HCT116 (cell line): ENCODE results near the gene MSMP.

Experiments
- ATF3 ChIP-seq: IDR thresholded peaks from 2 replicates; pipeline ENCODE4 v1.6.1; 2012
- CTCF ChIP-seq, 3 experiments: fragments of 200-600 bp in 1 of 3; sonication (generic) in 1 of 3; IDR thresholded peaks in 2 of 3; conservative IDR thresholded peaks in 1 of 3; 2 replicates each; pipeline ENCODE4 v1.5.1; 2012 to 2017; ENCODE audit warnings: low read depth in 2 of 3, low read length in 2 of 3, antibody characterized with exemption in 1 of 3, borderline replicate concordance in 1 of 3, control low read depth in 1 of 3, mild to moderate bottlenecking in 1 of 3, mixed read lengths in 1 of 3, mixed run types in 1 of 3, moderate library complexity in 1 of 3; ENCODE audit not compliant: insufficient read depth in 1 of 3
- ELF1 ChIP-seq: IDR thresholded peaks from 2 replicates; pipeline ENCODE4 v1.6.1; 2012; ENCODE audit warnings: low read depth, borderline replicate concordance
- EZH2phosphoT487 ChIP-seq: fragments of 200-600 bp; IDR thresholded peaks from 2 replicates; pipeline ENCODE4 v1.6.1; 2018; ENCODE audit warnings: antibody characterized with exemption, borderline replicate concordance
- SIN3A ChIP-seq: IDR thresholded peaks from 2 replicates; pipeline ENCODE4 v1.6.1; 2012; ENCODE audit warnings: low read depth
- SRF ChIP-seq: IDR thresholded peaks from 2 replicates; pipeline ENCODE4 v1.6.1; 2012; ENCODE audit warnings: low read depth

GRCh38 chr9:35795695-35796094, 41.6 kb upstream of the MSMP start:
- TF ChIP-seq ATF3 (no peak), SIN3A (no peak), ELF1 (no peak), EZH2phosphoT487 (no peak), CTCF (IDR thresholded peaks at IDR 0.05 in 2 of 3, conservative IDR thresholded peaks at IDR 0.05 in 1 of 3; ENCODE audit: borderline replicate concordance in 1 of 3, insufficient read depth in 1 of 3, low read depth in 2 of 3, low read length in 2 of 3) (no peak), SRF (no peak)
